RWPE2 (cell line): ENCODE data around the gene FBLN2.

ENCODE experiments used
- ATAC-seq: fragments of 200-7000 bp; cut with Tn5 transposase; 3 replicates; pipeline ENCODE4 v1.9.1; 2021; ENCODE audit warnings: low read depth
- DNase-seq: peaks from one replicate; pipeline ENCODE4 v3.0.0-alpha.2; 2020; ENCODE audit warnings: low spot score
- H3K27ac ChIP-seq: fragments of 450-650 bp; 2 replicates; pipeline ENCODE4 v1.5.1; 2017; ENCODE audit warnings: mild to moderate bottlenecking; ENCODE audit not compliant: poor library complexity, severe bottlenecking
- H3K27me3 ChIP-seq: fragments of 250-450 bp; sonication (Bioruptor Pico); 2 replicates; pipeline ENCODE4 v1.5.1; 2021; ENCODE audit warnings: mild to moderate bottlenecking, moderate library complexity; ENCODE audit not compliant: insufficient read depth, poor library complexity, severe bottlenecking
- H3K36me3 ChIP-seq: fragments of 250-450 bp; sonication (Bioruptor Pico); 2 replicates; pipeline ENCODE4 v1.5.1; 2020; ENCODE audit warnings: low read depth, mild to moderate bottlenecking, moderate library complexity
- H3K4me1 ChIP-seq: fragments of 250-450 bp; sonication (Bioruptor Pico); 2 replicates; pipeline ENCODE4 v1.5.1; 2021; ENCODE audit warnings: mild to moderate bottlenecking, moderate library complexity; ENCODE audit not compliant: insufficient read depth, poor library complexity, severe bottlenecking
- H3K4me3 ChIP-seq: fragments of 250-450 bp; sonication (Bioruptor Pico); 2 replicates; pipeline ENCODE4 v1.5.1; 2021; ENCODE audit warnings: mild to moderate bottlenecking, moderate library complexity; ENCODE audit not compliant: severe bottlenecking
- H3K9me3 ChIP-seq: fragments of 250-450 bp; sonication (Bioruptor Pico); 2 replicates; pipeline ENCODE4 v1.5.1; 2021; ENCODE audit warnings: mild to moderate bottlenecking, moderate library complexity; ENCODE audit not compliant: severe bottlenecking
- CTCF ChIP-seq: fragments of 450-650 bp; IDR thresholded peaks from one replicate; pipeline ENCODE4 v1.5.1; 2017; ENCODE audit warnings: mild to moderate bottlenecking, moderate library complexity; ENCODE audit not compliant: poor library complexity, severe bottlenecking

FBLN2 gene

GRCh38 chr3:13522236-13522635, 26.7 kb upstream of the FBLN2 start:
- H3K27ac ChIP-seq, result no peak overlapping the region
- ATAC-seq, result no peak
- H3K9me3 ChIP-seq, result no peaks in the 10 kb centered on the region
- no peak for DNase-seq
- peaks cover 11% of the 10 kb centered on the region for H3K4me1 ChIP-seq
- H3K4me3 ChIP-seq, result no peak overlapping the region
- H3K36me3 ChIP-seq, result no peaks in the 10 kb centered on the region
- H3K27me3 ChIP-seq, result no peaks in the 10 kb centered on the region
- no peak for TF ChIP-seq CTCF

DNA sequence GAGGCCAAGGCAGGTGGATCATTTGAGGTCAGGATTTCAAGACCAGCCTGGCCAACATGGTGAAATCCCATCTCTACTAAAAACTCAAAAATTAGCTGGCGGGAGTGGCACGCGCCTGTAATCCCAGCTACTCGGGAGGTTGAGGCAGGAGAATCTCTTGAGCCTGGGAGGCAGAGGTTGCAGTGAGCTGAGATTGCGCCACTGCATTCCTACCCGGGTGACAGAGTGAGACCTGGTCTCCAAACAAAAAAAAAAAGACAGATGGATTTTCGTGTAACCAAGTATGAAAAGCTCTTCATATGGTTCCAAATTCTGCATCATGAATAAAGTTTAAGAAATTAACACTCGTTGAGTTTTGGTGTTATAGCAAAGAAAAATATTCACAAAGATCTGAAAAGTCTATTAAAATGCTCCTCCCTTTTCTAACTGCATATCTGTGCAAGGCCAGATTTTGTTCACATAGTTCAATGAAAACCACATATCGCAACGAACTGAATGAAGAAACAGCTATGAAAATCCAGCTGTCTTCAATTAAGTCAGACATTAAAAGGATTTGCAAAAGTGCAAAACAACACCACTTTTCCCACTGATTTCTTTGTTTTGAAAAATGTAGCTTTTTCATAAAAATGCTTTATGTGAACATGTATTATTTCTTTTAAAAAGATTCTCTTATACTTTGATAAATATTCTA, 23.8 kb upstream of the FBLN2 start:
- TF ChIP-seq CTCF, result no peak
- Histone ChIP-seq H3K27me3 (no peaks in the 10 kb centered on the region), H3K4me3 (no peak overlapping the region), H3K36me3 (no peaks in the 10 kb centered on the region), H3K9me3 (no peaks in the 10 kb centered on the region), H3K4me1 (peaks cover 11% of the 10 kb centered on the region), H3K27ac (peak overlapping the region; percentile 45)
- DNase-seq (no peak), ATAC-seq (no peak)

GRCh38 chr3:13525827-13526625, 22.9 kb upstream of the FBLN2 start:
- peak; percentile 49 for DNase-seq
- Histone ChIP-seq H3K36me3 (no peaks in the 10 kb centered on the region), H3K27ac (peak overlapping the region; percentile 45), H3K4me1 (peaks cover 11% of the 10 kb centered on the region), H3K4me3 (no peak overlapping the region), H3K27me3 (no peaks in the 10 kb centered on the region), H3K9me3 (no peaks in the 10 kb centered on the region)
- ATAC-seq, result peak; percentile 68
- no peak for TF ChIP-seq CTCF

GRCh38 chr3:13526626-13526949, 22.3 kb upstream of the FBLN2 start:
- TF ChIP-seq CTCF, result no peak
- H3K27ac ChIP-seq, result peak overlapping the region; percentile 45

GRCh38 chr3:13528217-13528867, 20.6 kb upstream of the FBLN2 start:
- Histone ChIP-seq H3K27ac (no peak overlapping the region), H3K4me1 (peaks cover 11% of the 10 kb centered on the region), H3K27me3 (no peaks in the 10 kb centered on the region), H3K36me3 (no peaks in the 10 kb centered on the region), H3K9me3 (no peaks in the 10 kb centered on the region), H3K4me3 (no peak overlapping the region)
- TF ChIP-seq CTCF, result peak; percentile 19
- DNase-seq, result no peak
- ATAC-seq, result peak; percentile 64; the same call in 2 of the 3 replicates

More at GRCh38 chr3:13526626-13526949, 22.3 kb upstream of the FBLN2 start:
- H3K36me3 ChIP-seq, result no peaks in the 10 kb centered on the region
- H3K4me1 ChIP-seq, result peaks cover 11% of the 10 kb centered on the region
- no peaks in the 10 kb centered on the region for H3K9me3 ChIP-seq
- H3K27me3 ChIP-seq, result no peaks in the 10 kb centered on the region
- no peak overlapping the region for H3K4me3 ChIP-seq
- ATAC-seq (no peak), DNase-seq (no peak)
